Endothelial cell of umbilical vein (primary cell): Measurements from ENCODE around the gene TTBK1. TPM values are rescaled to one million over a fixed set of nuclear protein-coding genes. Genes with fewer than 3 reads are reported as not detected.

Source experiments
- BruUV-seq: library from RNA; stranded (reverse); fragments of 400-500 nt; replicated peaks from 2 replicates; lab custom pipeline; 2021; lab: Mats Ljungman, UMichigan
- CTCF ChIA-PET: fragments of 300-600, 350-600 bp; sonication (Branson Sonifier 250); formaldehyde crosslinking; loops from one replicate; lab custom pipeline; 2021; ENCODE audit warnings: antibody characterized with exemption, inconsistent platforms; lab: Charles Lee
- POLR2A ChIA-PET: fragments of 300-600, 350-600 bp; sonication (Branson Sonifier 250); formaldehyde crosslinking; loops from one replicate; lab custom pipeline; 2021; ENCODE audit warnings: antibody characterized with exemption, inconsistent platforms; lab: Charles Lee
- DNase-seq: peaks from one replicate; pipeline ENCODE4 v3.0.0-alpha.2; 2011; ENCODE audit warnings: low read depth, low spot score
- FAIRE-seq: peaks from 2 replicates; lab custom pipeline; 2011; peaks lifted over from hg19 to GRCh38; lab: Jason Lieb, UNC
- H2AFZ ChIP-seq: 2 replicates; pipeline ENCODE4 v1.6.0; 2012; ENCODE audit warnings: low read depth, low read length, control low read depth, inconsistent platforms
- H3K27ac ChIP-seq: 2 replicates; pipeline ENCODE4 v1.5.1; 2011; ENCODE audit warnings: low read depth, mild to moderate bottlenecking, control low read depth, low read length, moderate library complexity; ENCODE audit not compliant: insufficient read depth
- H3K27me3 ChIP-seq, 2 experiments: 2 replicates each; pipeline versions ENCODE4 v1.6.0 to v1.6.1; 2011; ENCODE audit warnings: low read length in 2 of 2, mixed read lengths in 1 of 2; ENCODE audit not compliant: control insufficient read depth in 2 of 2, insufficient read depth in 2 of 2
- H3K36me3 ChIP-seq, 2 experiments: 2 replicates in 1 of 2; 3 replicates in 1 of 2; pipeline ENCODE4 v1.5.1; 2011; ENCODE audit warnings: low read length in 2 of 2, mild to moderate bottlenecking in 1 of 2, moderate library complexity in 1 of 2; ENCODE audit not compliant: control insufficient read depth in 2 of 2, insufficient read depth in 2 of 2; ENCODE audit errors: extremely low read depth in 1 of 2
- H3K4me1 ChIP-seq: 3 replicates; pipeline ENCODE4 v1.5.1; 2011; ENCODE audit warnings: mild to moderate bottlenecking, low read length; ENCODE audit not compliant: control insufficient read depth, insufficient read depth; ENCODE audit errors: extremely low read depth
- H3K4me2 ChIP-seq: 2 replicates; pipeline ENCODE4 v1.6.1; 2011; ENCODE audit warnings: low read length, control low read depth, mixed read lengths; ENCODE audit not compliant: insufficient read depth
- H3K4me3 ChIP-seq, 3 experiments: fragments of 200-600 bp in 1 of 3; sonication (generic), shearing (Covaris generic) in 1 of 3; replicated peaks in 1 of 3; 2 replicates each; pipeline ENCODE4 v1.5.1; 2011 to 2016; ENCODE audit warnings: control low read depth in 3 of 3, low read length in 3 of 3, mild to moderate bottlenecking in 2 of 3, inconsistent platforms in 1 of 3, low read depth in 1 of 3, moderate library complexity in 1 of 3; ENCODE audit not compliant: insufficient read depth in 1 of 3
- H3K79me2 ChIP-seq: 2 replicates; pipeline ENCODE4 v1.6.0; 2012; ENCODE audit warnings: low read length, inconsistent platforms; ENCODE audit not compliant: control insufficient read depth, insufficient read depth
- H3K9ac ChIP-seq: replicated peaks from 2 replicates; pipeline ENCODE3; 2011; ENCODE audit warnings: low read length, control low read depth; ENCODE audit not compliant: insufficient read depth; ENCODE audit errors: extremely low read depth
- H3K9me1 ChIP-seq: replicated peaks from 3 replicates; pipeline ENCODE4 v1.6.0; 2011; ENCODE audit warnings: mild to moderate bottlenecking, low read length; ENCODE audit not compliant: control insufficient read depth, insufficient read depth; ENCODE audit errors: extremely low read depth
- H3K9me3 ChIP-seq: replicated peaks from 2 replicates; pipeline ENCODE4 v1.5.1; 2012; ENCODE audit warnings: low read length, inconsistent platforms; ENCODE audit not compliant: control insufficient read depth, insufficient read depth
- H4K20me1 ChIP-seq: replicated peaks from 2 replicates; pipeline ENCODE3; 2011; ENCODE audit warnings: mild to moderate bottlenecking, low read length; ENCODE audit not compliant: control insufficient read depth, insufficient read depth; ENCODE audit errors: extremely low read depth
- CTCF ChIP-seq, 2 donors: IDR thresholded peaks; 1 replicate in 1 of 2; 2 replicates in 1 of 2; pipeline ENCODE4 v1.5.1; 2011; ENCODE audit warnings: low read length in 2 of 2, mild to moderate bottlenecking in 2 of 2, moderate library complexity in 2 of 2, control low read depth in 1 of 2, inconsistent platforms in 1 of 2, low read depth in 1 of 2; ENCODE audit not compliant: insufficient read depth in 1 of 2; ENCODE audit errors: extremely low read depth in 1 of 2
- EZH2 ChIP-seq: IDR thresholded peaks from 2 replicates; pipeline ENCODE4 v1.6.1; 2012; ENCODE audit warnings: borderline replicate concordance, low read depth, mild to moderate bottlenecking, moderate library complexity, low read length, inconsistent platforms; ENCODE audit not compliant: severe bottlenecking
- FOS ChIP-seq: IDR thresholded peaks from 2 replicates; pipeline ENCODE4 v1.6.1; 2011; ENCODE audit warnings: mild to moderate bottlenecking, low read length, moderate library complexity, borderline replicate concordance; ENCODE audit not compliant: insufficient read depth
- GATA2 ChIP-seq: IDR thresholded peaks from 2 replicates; pipeline ENCODE4 v1.7.0; 2011; ENCODE audit warnings: low read depth, mild to moderate bottlenecking, moderate library complexity, mixed read lengths, low read length; ENCODE audit not compliant: insufficient read length, insufficient read depth
- JUN ChIP-seq: IDR thresholded peaks from 2 replicates; pipeline ENCODE4 v1.6.1; 2011; ENCODE audit warnings: borderline replicate concordance, low read depth; ENCODE audit not compliant: insufficient read length, insufficient read depth
- MAX ChIP-seq: IDR thresholded peaks from 2 replicates; pipeline ENCODE4 v1.6.1; 2011; ENCODE audit not compliant: insufficient read depth, insufficient read length
- MYC ChIP-seq: IDR thresholded peaks from one replicate; pipeline ENCODE4 v1.6.1; 2011; ENCODE audit warnings: mild to moderate bottlenecking, low read depth, low read length
- POLR2A ChIP-seq: IDR thresholded peaks from 2 replicates; pipeline ENCODE4 v1.6.1; 2012; ENCODE audit warnings: low read depth, mild to moderate bottlenecking, control low read depth, low read length
- POLR2AphosphoS5 ChIP-seq: IDR thresholded peaks from 2 replicates; pipeline ENCODE4 v1.6.1; 2012; ENCODE audit warnings: low read depth, mild to moderate bottlenecking, control low read depth, low read length, moderate library complexity; ENCODE audit not compliant: insufficient read depth
- dilution Hi-C: fragments of 300-500 bp; cut with MboI; formaldehyde crosslinking; loops from one replicate; pipeline ENCODE4 v1.15.0; 2019; ENCODE audit warnings: low sequenced_read_pairs; ENCODE audit not compliant: extremely low pct_ligation_motif_present
- intact Hi-C: fragments of 100-400 bp; cut with micrococcal nuclease; formaldehyde crosslinking; loops from one replicate; pipeline ENCODE4 v1.10.0; 2022
- polyA plus RNA-seq, 4 experiments: library from polyadenylated mRNA; depleted of rRNA in 3 of 4; stranded (reverse) in 3 of 4; unstranded in 1 of 4; fragments of >200 nt; gene quantifications; 2 replicates each; pipeline versions ENCODE4 v1.2.1 to v1.2.3, GENCODE V29; 2011 to 2012; ENCODE audit warnings: missing spikeins in 1 of 4
- total RNA-seq: library from RNA; stranded (reverse); gene quantifications from 2 replicates; pipeline ENCODE4 v1.2.3, GENCODE V29; 2021

Gene TTBK1
- total and polyA plus RNA-seq, 2 donors (not counting 3 experiments of a cell fraction or from before 2014, with no cell fraction given), result 0.06 TPM; not detected in 1

DNA sequence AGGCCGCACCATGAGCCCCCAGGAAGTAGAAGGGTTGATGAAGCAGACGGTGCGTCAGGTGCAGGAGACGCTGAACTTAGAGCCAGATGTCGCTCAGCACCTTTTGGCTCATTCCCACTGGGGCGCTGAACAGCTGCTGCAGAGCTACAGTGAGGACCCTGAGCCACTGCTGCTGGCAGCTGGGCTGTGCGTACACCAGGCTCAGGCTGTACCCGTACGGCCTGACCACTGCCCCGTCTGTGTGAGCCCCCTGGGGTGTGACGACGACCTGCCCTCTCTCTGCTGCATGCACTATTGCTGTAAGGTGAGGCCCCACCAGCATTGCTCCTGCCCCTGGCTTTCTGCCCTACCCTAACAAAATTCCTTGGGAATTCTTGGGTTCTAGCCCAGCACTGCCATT, 27.1 kb upstream of the TTBK1 start:
- CTCF ChIA-PET, result interaction anchor here (1.5 kb wide), 1 partner anchor 13 kb away, joined by 6 read pairs; the partner anchor contains the start of gene DNPH1
- H3K9ac ChIP-seq, result no peak overlapping the region
- H3K36me3 ChIP-seq, result peaks cover 0 to 29% of the 10 kb centered on the region in 2 experiments
- TF ChIP-seq MAX, result no peak
- no peak for TF ChIP-seq POLR2A
- no peak for TF ChIP-seq MYC
- TF ChIP-seq GATA2, result no peak
- no peak for TF ChIP-seq CTCF (IDR thresholded peaks at IDR 0.05; ENCODE audit: extremely low read depth in 1 of 2, insufficient read depth in 1 of 2, low read depth in 1 of 2, low read length in 2 of 2)
- TF ChIP-seq JUN, result no peak
- TF ChIP-seq POLR2AphosphoS5, result no peak
- no peak for TF ChIP-seq EZH2
- TF ChIP-seq FOS, result no peak
- intact Hi-C loops (no loop called here), dilution Hi-C loops (no loop called here)
- no peak for DNase-seq
- no TSS peak for BruUV-seq
- no peaks in the 10 kb centered on the region for H3K79me2 ChIP-seq
- no peak overlapping the region for H3K4me3 ChIP-seq
- H3K4me1 ChIP-seq, result peaks cover 11% of the 10 kb centered on the region
- no peaks in the 10 kb centered on the region for H3K27me3 ChIP-seq
- H3K27ac ChIP-seq, result no peak overlapping the region
- POLR2A ChIA-PET, result interaction anchor here (0.5 kb wide), 1 partner anchor 10 kb away, joined by 3 read pairs; no protein-coding TSS in a partner anchor
- no peaks in the 10 kb centered on the region for H3K9me1 ChIP-seq
- no peak overlapping the region for H2AFZ ChIP-seq
- H3K9me3 ChIP-seq, result no peaks in the 10 kb centered on the region
- H3K4me2 ChIP-seq, result no peak overlapping the region
- no peak for FAIRE-seq
- H4K20me1 ChIP-seq, result no peaks in the 10 kb centered on the region
